ENCODE measurements around the gene OR5B21.

OR5B21 gene

GRCh38 chr11:58494101-58494500 is 13.8 kb downstream of the OR5B21 start:
- no peak for DNase-seq (ENCODE audit: low read depth in 1 of 2, low spot score in 1 of 2)

GRCh38 chr11:58493676-58494075 is 14.2 kb downstream of the OR5B21 start:
- no peak for DNase-seq (ENCODE audit: low read depth in 1 of 2, low spot score in 1 of 2)

- DNase-seq (ENCODE audit: low read depth in 1 of 2, low spot score in 1 of 2): no peak
These were observed 17.1 kb downstream of the OR5B21 start for GRCh38 chr11:58490827-58491226.

- no peak for DNase-seq (ENCODE audit: low read depth in 1 of 2, low spot score in 1 of 2)
These were observed 20.7 kb downstream of the OR5B21 start for GRCh38 chr11:58487170-58487569.

- DNase-seq (ENCODE audit: low read depth in 1 of 2, low spot score in 1 of 2): no peak
These were observed 21.9 kb downstream of the OR5B21 start for GRCh38 chr11:58485961-58486360.

DNA sequence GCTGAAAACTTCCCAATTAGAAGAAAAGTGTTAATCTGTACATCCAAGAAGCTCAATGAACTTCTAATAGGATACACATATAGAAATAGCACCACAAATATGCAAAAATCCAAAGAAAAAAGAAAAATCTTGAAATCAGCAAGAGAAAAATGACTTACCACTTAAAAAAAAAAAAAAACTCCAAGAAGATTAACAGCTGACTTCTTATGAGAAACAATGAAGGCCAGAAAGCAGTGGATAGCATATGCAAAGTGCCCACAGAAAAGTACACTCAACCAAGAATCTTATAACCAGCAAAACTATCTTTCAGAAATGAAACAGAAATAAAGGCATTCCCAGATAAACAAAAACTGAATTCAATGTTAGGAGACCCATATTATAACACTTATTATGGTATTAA is 36.0 kb downstream of the OR5B21 start:
- DNase-seq (ENCODE audit: low read depth in 1 of 2, low spot score in 1 of 2): no peak

DNA sequence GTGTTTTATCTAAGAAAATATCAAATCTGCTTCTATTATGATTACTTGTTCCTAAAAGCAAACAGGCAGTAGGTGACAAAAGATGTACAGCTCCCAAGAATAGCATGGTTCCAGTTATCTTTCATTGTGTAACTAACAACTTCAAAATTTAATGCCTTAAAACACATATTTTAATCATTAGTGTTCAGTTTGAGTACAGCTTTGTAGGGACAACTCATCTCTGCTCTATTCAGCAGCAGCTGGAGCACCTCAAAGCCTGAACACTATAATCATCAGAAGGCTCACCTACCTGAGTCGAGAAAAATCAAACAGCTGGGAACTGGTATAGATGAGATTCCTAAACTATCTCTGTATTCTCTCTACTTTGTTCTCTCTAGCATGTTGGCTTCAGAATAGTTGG is 41.6 kb downstream of the OR5B21 start:
- DNase-seq (ENCODE audit: low read depth in 1 of 2, low spot score in 1 of 2): no peak

DNA sequence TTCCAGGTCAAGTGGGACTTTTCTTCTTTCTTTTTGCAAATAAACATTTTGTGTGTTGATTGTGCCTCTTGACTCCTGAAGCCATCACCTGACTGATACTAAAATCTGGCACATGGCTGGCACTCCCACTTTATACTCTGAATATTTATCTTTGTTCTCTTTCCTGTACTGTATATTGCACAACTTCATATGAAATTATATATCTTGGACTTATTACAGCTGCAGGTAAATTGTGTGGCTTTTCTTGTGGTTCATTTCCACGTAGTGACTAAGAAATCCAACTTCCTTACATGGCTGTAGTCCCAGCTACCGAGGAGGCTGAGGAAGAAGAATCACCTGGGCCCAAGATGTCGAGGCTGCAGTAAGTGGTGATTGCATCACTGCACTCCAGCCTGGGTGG is 42.2 kb downstream of the OR5B21 start:
- DNase-seq (ENCODE audit: low read depth in 1 of 2, low spot score in 1 of 2): no peak

All from activated CD4-positive, alpha-beta T cell treated with anti-CD3 and anti-CD28 coated beads, Interleukin-2, amount 50 U/mL, for 24 hours (primary cell).